Measurements from ENCODE around the gene MED31. TPM values are rescaled to one million over a fixed set of nuclear protein-coding genes. Genes with fewer than 3 reads are reported as not detected.
"Not testable (repeated sequence)": the region's sequence is repeated elsewhere in the genome, so short reads cannot be mapped to it uniquely, and the experiment has no call there.

Gene MED31
- total RNA-seq, 1 experiment from 2014 or later, result 17.8 TPM

DNA sequence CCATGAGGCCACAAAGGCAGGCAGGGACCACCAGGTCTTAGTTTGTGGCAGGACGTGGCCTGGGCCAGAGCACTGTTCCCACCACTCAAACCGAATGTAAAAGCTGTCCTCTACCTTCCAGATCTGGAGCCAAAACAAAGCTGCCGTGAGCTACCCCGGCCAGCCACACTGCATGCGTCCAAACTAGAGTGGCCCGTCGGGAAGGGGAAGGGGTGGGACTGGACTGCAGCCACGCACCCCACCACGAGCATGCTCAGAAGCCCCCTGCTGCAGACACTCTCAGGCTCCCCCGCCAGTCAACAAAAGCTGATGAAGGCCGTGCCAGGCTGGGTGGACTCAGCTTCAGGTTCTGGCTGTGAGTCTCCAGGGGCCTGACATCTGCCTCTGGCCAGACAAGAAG is 46.6 kb upstream of the MED31 start:
- TF ChIP-seq, protein P1, sequence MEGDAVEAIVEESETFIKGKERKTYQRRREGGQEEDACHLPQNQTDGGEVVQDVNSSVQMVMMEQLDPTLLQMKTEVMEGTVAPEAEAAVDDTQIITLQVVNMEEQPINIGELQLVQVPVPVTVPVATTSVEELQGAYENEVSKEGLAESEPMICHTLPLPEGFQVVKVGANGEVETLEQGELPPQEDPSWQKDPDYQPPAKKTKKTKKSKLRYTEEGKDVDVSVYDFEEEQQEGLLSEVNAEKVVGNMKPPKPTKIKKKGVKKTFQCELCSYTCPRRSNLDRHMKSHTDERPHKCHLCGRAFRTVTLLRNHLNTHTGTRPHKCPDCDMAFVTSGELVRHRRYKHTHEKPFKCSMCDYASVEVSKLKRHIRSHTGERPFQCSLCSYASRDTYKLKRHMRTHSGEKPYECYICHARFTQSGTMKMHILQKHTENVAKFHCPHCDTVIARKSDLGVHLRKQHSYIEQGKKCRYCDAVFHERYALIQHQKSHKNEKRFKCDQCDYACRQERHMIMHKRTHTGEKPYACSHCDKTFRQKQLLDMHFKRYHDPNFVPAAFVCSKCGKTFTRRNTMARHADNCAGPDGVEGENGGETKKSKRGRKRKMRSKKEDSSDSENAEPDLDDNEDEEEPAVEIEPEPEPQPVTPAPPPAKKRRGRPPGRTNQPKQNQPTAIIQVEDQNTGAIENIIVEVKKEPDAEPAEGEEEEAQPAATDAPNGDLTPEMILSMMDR (IDR thresholded peaks at IDR 0.05; ENCODE audit: unreplicated experiment), result no peak
- Mint-ChIP-seq H3K27ac (ENCODE audit: low read depth, unreplicated experiment) (no peak overlapping the region), H3K27me3 (ENCODE audit: insufficient read depth, unreplicated experiment) (no peaks in the 10 kb centered on the region), H3K4me1 (ENCODE audit: insufficient read depth, unreplicated experiment) (no peaks in the 10 kb centered on the region), H3K4me3 (ENCODE audit: unreplicated experiment) (no peak overlapping the region), H3K9me3 (ENCODE audit: unreplicated experiment) (no peaks in the 10 kb centered on the region), H3K36me3 (ENCODE audit: insufficient read depth, unreplicated experiment) (peaks cover 6% of the 10 kb centered on the region)
- ChIA-PET POLR2A (no interaction called here), CTCF (no interaction called here)
- intact Hi-C loops (cut with micrococcal nuclease), result no loop called here
- BruUV-seq (replicated peaks), result no TSS peak
- DNase-seq (ENCODE audit: unreplicated experiment), result no peak

DNA sequence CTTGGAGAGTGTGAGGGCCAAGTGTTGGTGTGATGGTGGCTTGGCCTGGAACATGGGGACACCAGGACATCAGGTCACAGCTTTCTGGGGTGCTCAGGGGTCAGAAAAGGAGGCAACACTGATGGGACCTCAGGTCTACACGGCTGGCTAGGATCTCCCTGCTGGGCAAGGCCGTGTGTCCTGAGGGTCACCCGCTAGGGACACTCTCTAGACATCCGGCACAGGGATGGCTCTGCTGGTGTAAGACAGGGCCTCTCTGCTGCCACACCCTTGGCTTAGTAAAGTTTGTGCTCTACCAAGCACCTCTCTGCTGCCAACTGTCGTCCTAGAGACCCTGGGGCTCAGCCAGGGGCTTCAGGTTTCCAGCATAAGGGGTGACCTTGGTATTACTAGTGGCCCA is 45.5 kb upstream of the MED31 start:
- Mint-ChIP-seq H3K9me3 (ENCODE audit: unreplicated experiment) (no peaks in the 10 kb centered on the region), H3K27ac (ENCODE audit: low read depth, unreplicated experiment) (no peak overlapping the region), H3K36me3 (ENCODE audit: insufficient read depth, unreplicated experiment) (peaks cover 6% of the 10 kb centered on the region), H3K27me3 (ENCODE audit: insufficient read depth, unreplicated experiment) (no peaks in the 10 kb centered on the region), H3K4me3 (ENCODE audit: unreplicated experiment) (no peak overlapping the region), H3K4me1 (ENCODE audit: insufficient read depth, unreplicated experiment) (no peaks in the 10 kb centered on the region)
- BruUV-seq (replicated peaks), result no TSS peak
- intact Hi-C loops (cut with micrococcal nuclease), result no loop called here
- DNase-seq (ENCODE audit: unreplicated experiment), result no peak
- CTCF ChIA-PET, result interaction anchor here (1.7 kb wide), 1 partner anchor 9 kb away, joined by 4 read pairs; no protein-coding TSS in a partner anchor
- POLR2A ChIA-PET, result no interaction called here
- TF ChIP-seq, protein P1 (IDR thresholded peaks at IDR 0.05; ENCODE audit: unreplicated experiment), result no peak

DNA sequence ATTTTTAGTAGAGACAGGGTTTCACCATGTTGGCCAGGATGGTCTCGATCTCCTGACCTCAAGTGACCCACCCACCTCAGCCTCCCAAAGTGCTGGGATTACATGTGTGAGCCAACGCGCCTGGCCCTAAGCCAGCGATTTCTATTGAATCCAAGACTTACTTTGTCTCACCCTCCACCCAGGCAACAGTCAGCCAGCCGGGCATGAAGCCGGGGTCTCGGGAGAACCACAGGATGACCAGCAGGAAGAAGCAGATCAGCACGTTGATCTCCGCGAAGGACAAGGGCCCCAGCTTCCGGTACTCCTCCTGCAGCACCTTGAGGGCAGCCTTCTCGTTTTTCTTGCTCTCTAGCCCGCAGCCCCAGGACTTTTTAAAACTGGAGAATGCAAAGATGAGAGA is 44.2 kb upstream of the MED31 start:
- TF ChIP-seq, protein P1 (IDR thresholded peaks at IDR 0.05; ENCODE audit: unreplicated experiment), result no peak
- Mint-ChIP-seq H3K27ac (ENCODE audit: low read depth, unreplicated experiment) (no peak overlapping the region), H3K9me3 (ENCODE audit: unreplicated experiment) (no peaks in the 10 kb centered on the region), H3K4me3 (ENCODE audit: unreplicated experiment) (no peak overlapping the region), H3K4me1 (ENCODE audit: insufficient read depth, unreplicated experiment) (no peaks in the 10 kb centered on the region), H3K36me3 (ENCODE audit: insufficient read depth, unreplicated experiment) (peaks cover 6% of the 10 kb centered on the region), H3K27me3 (ENCODE audit: insufficient read depth, unreplicated experiment) (no peaks in the 10 kb centered on the region)
- BruUV-seq (replicated peaks), result no TSS peak
- intact Hi-C loops (cut with micrococcal nuclease), result no loop called here
- no peak for DNase-seq (ENCODE audit: unreplicated experiment)
- POLR2A ChIA-PET, result no interaction called here
- CTCF ChIA-PET, result no interaction called here

DNA sequence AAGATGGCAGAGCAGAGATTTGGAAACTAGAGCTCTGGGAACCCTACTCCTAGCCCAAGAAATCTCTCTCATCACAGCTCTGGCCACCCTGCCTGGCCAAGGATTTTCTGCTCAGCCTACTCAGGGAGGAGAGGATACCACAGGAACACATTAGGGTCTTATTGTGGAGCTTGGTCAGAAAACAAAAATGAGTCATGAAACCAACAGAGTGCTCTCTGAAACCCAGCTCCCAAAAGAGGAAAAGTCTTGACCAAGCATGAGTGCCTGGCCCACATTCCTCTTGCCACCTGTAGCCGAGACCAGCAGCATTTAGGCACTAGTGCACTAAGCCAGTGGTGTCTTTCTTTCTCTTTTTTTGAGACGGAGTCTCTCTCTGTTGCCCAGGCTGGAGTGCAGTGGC is 43.6 kb upstream of the MED31 start:
- Mint-ChIP-seq H3K9me3 (ENCODE audit: unreplicated experiment) (no peaks in the 10 kb centered on the region), H3K4me3 (ENCODE audit: unreplicated experiment) (no peak overlapping the region), H3K4me1 (ENCODE audit: insufficient read depth, unreplicated experiment) (no peaks in the 10 kb centered on the region), H3K27me3 (ENCODE audit: insufficient read depth, unreplicated experiment) (no peaks in the 10 kb centered on the region), H3K36me3 (ENCODE audit: insufficient read depth, unreplicated experiment) (peaks cover 6% of the 10 kb centered on the region), H3K27ac (ENCODE audit: low read depth, unreplicated experiment) (no peak overlapping the region)
- BruUV-seq (replicated peaks), result no TSS peak
- TF ChIP-seq, protein P1 (IDR thresholded peaks at IDR 0.05; ENCODE audit: unreplicated experiment), result no peak
- DNase-seq (ENCODE audit: unreplicated experiment), result no peak
- ChIA-PET POLR2A (no interaction called here), CTCF (no interaction called here)
- intact Hi-C loops (cut with micrococcal nuclease), result no loop called here

DNA sequence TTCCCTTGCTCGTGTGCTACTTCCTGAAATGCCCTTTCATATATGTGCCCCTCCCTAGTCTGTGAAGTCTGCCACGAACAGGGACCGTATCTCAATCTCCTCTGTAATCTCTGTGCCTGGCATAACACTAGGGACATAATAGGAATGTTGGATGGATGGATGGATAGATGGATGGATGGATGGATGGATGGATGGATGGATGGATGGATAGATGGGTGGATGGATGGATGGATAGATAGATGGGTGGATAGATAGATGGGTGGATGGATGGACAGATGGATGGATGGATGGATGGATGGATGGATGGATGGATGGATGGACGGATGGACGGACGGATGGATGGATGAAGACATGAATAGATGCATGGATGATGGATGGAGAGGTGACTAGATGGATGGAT is 40.6 kb upstream of the MED31 start:
- POLR2A ChIA-PET, result interaction anchor here (1.2 kb wide), 1 partner anchor 14 kb away, joined by 3 read pairs; no protein-coding TSS in a partner anchor
- BruUV-seq (replicated peaks); CTCF ChIA-PET; intact Hi-C loops (cut with micrococcal nuclease); H3K4me3 Mint-ChIP-seq (ENCODE audit: unreplicated experiment); H3K4me1 Mint-ChIP-seq (ENCODE audit: insufficient read depth, unreplicated experiment); H3K36me3 Mint-ChIP-seq (ENCODE audit: insufficient read depth, unreplicated experiment); H3K27ac Mint-ChIP-seq (ENCODE audit: low read depth, unreplicated experiment); DNase-seq (ENCODE audit: unreplicated experiment); H3K27me3 Mint-ChIP-seq (ENCODE audit: insufficient read depth, unreplicated experiment); H3K9me3 Mint-ChIP-seq (ENCODE audit: unreplicated experiment): not testable (repeated sequence)

Measured in MCF 10A (cell line).